NCI-H1694 (cell line): ENCODE results near the gene APOL2.
"Not testable (repeated sequence)": the region's sequence is repeated elsewhere in the genome, so short reads cannot be mapped to it uniquely, and the experiment has no call there.

Experiments used
- DNase-seq: peaks from one replicate; lab custom pipeline; 2025; lab: John Stamatoyannopoulos, UW

APOL2 gene

DNA sequence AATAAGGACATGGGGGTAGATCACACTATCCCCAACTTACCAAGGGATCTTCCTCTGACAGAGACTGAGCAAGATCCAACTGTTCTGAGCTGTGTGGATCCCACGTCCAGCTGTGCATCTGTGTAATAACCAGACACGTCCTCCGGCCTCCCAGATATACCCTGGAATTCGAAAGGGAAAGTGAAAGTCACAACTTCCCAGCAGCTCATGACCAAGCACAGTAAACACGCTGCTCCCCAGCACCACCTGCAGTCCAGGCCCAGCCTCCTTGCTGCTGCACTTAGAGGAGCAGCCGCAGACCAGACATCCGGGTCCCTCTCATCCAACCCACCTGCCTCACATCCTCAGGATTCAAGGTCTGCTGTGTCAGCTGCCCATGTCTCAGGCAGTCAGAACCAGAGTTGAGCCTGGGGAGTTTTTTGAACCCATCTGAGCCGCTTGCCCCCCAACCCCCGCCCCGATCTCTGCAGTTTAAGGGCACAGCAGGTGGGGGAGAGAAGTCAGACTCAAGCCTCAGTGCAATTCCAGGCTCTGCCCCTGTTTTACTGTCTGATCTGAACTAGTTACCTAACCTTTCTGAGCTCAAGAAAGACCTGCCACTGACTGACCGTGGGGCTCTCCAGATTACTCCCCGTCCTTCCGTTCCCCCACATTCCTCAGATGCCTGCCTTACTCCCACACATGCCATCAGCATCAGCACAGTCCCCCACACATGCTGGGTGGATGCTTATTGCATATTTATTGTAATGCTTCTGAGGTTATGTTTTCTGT lies at the start of gene APOL2:
Gene APOL2, minus strand, starts transcription at position 127 of the 771 bp plus-strand sequence. CDS start 6,365 bp downstream, outside the sequence.
- DNase-seq: peak; percentile 80

DNA sequence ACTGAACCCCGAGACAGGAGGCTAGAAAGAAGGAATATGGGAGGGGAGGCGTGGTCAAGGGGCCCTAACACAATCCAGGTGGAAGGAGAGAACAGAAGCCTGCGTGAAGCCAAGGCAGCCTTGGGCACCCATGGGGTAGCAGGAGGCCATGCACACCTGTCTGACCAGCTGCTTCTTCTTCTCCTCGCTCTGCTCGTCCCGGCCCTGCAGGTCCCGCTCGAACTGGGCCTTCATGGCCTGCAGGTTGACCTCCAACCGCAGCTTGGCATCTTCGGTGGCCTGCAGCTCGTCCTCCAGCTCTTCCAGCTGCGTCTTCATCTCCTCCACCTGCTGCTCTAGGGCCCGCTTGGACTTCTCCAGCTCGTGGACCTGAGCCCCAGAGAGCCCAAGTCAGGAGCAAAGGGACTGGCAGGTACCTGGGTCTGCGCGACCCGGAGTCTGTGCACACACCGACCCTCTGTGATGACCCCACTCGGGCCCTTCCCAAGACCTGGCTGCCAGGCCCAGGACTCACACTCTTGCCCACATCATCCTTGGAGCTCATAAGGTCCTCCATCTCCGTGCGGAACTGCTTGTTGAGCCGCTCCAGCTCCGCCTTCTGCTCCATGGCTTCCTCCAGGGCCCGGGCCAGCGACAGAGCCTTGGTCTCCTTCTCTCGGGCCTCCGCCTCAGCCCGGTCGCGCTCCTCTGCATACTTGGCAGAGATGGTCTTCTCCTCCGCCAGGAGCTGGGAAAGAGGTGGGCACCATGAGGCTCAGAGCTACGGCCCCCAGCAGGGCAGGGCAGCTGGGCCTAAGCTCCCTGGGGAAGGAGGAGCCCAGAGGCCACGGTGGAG lies 49.5 kb upstream of the APOL2 start:
- no peak for DNase-seq

DNA sequence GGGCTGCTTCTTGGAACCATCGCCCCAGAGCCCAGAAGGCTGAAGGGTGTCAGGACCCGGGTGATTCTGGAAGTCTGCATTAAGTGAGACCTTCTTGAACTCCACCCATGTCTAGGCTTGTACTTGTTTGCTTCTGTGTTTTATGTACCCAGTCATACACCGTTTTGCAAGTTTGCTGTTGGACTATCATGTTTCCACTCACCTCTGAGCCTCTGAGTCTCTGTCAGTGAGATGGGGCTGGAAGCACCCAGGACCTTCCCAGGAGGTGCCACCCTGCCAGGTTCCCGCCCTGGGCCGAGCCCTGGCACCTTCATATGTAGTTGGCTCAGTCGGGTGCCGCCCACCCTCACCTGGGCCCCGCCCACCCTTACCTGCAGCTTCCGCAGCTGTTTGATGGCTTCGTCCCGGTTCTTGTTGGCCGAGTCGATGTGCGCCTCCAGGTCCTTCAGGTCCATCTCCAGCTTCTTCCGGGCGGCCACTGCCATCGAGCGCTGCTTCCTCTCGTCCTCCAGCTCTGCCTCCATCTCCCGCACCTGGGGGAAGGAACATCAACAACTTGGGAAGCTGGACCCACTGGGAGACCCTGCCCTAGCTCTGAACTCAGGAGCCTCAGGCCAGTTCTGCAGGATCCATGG lies 48.7 kb upstream of the APOL2 start:
- DNase-seq: no peak

DNA sequence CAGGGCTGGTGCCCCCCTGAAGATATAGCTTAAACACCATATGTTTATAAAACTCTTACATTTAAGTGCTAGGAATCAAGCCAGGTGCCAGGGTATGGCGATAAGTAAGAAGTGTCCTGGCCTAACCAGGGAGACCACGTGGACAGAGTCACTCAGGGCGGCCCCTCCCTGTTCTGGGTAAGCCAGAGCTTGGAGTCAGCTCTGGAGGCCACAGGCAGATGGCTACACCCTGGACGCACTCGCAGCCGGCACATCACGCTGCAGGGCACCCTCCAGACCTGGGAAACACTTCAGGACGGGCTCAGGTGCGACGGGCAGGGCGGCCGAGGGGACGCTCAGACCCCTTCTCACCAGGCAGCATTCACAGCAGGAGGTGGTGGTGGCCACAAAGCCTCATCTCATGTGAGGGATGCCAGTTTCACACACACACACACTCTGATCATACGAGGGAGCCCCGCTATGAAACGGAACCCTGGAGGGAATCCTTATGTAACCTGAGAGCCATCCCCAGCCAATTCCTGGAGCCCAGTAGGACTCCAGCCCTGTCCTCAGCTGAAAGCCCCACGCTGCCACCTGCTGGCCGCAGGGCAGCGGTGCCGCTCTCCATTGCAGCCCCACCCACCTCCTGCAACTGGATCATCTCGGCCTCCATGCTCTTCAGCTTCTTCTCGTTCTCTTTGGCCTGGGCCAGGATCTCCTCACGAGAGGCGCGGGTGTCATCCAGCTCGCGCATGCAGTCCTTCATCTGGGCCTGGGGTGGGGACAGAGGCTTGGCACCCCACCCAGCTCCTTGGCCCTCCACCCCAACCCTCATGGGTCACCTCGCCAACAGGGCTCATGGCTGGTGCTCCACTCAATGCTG lies 47.0 kb upstream of the APOL2 start:
- DNase-seq: peak; percentile 63

GRCh38 chr22:36285545-36285944 lies 46.2 kb upstream of the APOL2 start:
- no peak for DNase-seq

GRCh38 chr22:36285017-36285416 lies 45.7 kb upstream of the APOL2 start:
- no peak for DNase-seq

DNA sequence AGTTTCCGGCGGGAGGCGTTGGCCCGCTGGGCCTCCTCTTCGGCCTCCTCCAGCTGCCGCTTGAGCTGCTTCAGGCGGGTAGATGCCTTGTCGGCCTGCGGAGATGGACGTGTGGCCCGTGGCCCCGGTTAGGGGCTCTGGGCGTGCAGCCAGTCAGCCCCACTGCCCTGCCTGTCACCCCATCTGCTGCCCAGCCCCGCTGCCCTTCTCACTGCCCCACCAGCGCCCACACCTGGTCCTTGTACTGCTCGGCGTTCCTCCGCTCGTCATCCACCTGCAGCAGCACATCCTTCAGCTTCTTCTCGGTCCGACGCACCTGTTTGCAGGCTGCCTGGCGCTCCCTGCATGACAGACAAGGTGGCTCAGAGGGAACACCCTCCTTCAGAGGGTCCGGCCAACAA lies 44.8 kb upstream of the APOL2 start:
- no peak for DNase-seq

DNA sequence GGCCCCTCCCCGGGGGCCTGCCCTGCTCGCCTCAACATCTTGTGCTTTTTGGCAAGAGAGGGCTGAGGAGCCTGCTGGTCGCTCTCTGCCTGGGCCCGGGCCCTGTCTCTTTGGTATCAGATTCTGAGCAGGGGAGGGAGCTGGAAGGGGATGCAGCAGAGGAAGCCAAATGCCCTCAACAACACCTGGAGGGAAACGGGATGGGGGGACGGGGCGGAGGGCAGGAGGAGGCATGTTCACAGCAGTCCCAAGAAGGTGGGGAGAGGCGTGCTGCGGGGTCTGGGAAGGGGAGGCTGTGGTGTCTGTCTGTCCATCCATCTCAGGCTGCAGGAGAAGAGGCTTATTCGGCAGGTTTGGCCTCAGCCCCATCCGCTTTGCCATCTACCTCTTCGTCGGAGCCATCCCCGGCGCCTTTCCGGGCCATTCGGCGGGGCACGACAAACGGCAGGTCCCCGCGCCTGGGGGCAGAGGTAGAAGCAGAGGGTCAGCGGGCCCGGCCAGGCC lies 43.1 kb upstream of the APOL2 start:
- no peak for DNase-seq

- DNase-seq: no peak
Observed at GRCh38 chr22:36281781-36282327, 42.5 kb upstream of the APOL2 start.

DNA sequence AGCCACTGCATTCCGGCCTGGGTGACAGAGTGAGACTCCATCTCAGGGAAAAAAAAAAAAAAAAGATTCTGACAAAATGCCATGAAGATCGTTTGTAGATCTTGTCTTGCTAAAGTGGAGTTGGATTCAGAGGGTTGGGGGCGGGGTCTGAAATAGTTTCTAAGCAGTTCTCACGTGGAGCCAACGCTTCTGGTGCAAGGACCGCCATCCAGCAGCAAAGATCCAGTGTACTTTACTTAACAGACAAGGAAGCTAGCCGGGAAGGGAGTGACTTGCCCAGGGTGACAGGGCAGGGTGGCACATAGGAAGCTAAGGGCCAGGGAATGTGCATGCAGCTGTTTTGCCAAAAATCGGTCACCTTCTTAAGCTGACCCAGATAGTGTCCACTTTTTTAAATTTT lies 41.1 kb upstream of the APOL2 start:
- no peak for DNase-seq

- no peak for DNase-seq
Observed at GRCh38 chr22:36279219-36279666, 39.9 kb upstream of the APOL2 start.

DNA sequence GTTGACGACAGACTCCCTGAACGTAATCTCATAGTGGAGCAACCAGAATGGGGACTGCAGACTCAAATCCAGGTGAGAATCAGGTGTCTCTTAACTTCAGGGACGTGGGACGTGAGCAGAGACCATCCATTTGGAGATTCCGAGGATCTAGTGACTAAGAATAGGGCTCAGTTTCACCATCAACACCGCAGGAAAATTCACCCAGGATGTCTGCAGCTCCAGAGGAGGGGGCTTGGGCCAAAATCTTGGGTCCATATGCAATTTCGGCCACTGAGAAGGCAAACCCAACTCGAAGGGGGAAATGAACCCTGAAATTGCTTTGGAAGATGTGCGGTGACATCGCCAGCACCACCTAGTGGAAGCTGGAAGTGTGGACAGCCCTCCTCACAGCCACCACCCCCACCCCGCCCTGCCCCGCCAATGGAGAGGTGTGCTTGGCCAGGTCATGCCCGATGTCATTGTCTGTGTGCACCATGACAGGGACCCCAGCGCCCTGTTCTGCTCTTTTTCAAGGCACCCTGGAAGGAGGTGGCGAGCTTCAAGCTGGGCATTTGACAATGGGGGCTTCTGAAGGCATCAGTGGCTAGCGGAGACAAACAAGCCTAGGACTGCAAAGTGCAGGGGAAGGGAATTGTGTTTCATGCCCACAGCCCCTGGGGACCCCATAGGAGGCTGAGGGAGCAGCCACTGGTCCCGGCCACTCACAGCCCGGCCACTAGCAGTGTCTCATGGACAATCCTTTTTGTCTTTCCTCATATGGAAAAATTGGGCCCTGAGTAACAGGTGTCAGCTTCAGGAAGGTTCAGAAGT lies 38.4 kb upstream of the APOL2 start:
- DNase-seq: peak; percentile 1

DNA sequence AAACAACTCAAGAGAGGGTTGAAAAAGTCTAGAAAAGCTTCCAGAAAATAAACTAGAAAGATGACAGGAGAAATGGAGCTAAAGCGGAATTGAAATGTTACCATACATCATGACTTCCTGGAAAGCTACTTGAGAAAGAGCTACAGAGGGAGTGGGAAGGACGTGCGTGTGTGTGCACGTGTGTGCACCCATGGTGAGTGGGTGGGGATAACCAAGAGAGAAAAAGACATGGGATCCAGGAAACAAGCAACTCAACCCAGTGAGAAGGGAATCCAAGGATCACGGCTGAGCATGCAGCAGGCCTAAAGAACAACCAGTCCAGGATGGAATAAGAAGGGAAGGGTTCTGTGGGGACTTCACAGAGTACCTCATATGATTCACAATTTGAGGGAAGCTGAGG lies 35.2 kb upstream of the APOL2 start:
- DNase-seq: no peak

DNA sequence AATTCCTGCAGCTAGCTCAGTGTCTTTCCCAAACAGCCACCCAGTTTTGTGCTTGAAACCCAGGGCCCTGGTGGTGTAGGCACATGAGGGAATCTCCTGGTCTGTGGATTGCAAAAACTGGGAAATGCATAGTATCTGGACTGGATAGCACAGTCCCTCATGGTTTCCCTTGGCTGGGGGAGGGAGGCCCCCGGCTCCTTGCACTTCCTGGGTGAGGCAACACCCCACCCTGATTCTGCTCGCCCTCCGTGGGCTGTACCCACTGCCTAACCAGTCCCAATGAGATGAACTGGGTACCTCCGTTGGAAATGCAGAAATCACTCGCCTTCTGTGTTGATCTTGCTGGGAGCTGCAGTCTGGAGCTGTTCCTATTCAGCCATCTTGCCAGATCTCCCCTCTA lies 32.6 kb upstream of the APOL2 start:
- not testable (repeated sequence) for DNase-seq

DNA sequence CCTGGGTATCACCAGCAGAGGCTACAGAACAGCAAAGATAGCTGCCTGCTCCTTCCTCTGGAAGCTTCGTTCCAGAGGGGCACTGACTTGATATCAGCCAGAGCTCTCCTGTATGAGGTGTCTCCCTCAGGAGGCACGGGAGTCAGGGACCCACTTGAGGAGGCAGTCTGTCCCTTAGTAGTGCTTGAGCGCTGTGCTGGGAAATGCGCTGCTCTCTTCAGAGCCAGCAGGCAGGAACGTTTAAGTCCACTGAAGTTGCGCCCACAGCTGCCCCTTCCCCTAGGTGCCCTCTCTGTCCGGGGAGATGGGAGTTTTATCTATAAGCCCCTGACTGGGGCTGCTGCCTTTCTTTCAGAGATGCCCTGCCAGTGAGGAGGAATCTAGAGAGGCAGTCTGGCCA lies 31.9 kb upstream of the APOL2 start:
- not testable (repeated sequence) for DNase-seq

- DNase-seq: no peak
Observed at GRCh38 chr22:36267896-36268485, 28.7 kb upstream of the APOL2 start.

- no peak for DNase-seq
Observed at GRCh38 chr22:36267058-36267457, 27.7 kb upstream of the APOL2 start.

DNA sequence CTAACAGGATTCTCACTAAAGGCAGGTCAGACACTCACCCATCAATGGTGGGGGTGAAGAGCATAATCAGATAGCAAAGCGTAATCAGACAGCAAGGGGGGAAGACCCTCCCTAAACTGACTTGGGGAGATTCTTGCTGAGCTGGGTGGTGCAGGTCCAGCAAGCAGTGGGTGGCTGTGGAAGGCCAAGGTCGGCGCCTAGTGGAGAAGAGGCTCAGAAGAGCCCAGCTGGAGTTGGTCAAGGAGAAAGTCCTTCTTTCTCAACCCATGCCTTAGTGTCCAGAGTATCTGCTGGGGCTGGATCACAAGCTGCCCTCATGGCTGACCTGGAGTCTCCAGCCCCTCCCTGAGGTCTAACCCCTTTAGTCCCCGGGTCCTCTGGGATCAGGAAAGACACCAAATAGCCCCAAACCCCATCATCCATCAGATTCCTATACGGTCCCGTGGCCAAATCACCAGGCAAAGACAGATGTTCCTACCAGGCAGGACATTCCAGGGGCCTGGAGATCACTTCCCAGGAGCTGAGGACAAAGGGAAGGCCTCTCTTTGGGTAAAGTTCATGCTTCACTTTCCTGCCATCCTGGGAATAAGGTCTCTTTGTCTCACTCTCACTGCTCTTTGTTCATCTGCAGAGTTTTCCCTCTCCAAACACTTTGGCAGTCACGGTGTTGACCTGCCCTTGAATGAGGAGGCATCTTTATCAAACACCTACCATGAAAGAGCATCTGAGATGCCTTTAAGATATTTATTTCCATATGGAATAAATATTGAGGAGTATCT lies 24.7 kb upstream of the APOL2 start:
- DNase-seq: not testable (repeated sequence)

DNA sequence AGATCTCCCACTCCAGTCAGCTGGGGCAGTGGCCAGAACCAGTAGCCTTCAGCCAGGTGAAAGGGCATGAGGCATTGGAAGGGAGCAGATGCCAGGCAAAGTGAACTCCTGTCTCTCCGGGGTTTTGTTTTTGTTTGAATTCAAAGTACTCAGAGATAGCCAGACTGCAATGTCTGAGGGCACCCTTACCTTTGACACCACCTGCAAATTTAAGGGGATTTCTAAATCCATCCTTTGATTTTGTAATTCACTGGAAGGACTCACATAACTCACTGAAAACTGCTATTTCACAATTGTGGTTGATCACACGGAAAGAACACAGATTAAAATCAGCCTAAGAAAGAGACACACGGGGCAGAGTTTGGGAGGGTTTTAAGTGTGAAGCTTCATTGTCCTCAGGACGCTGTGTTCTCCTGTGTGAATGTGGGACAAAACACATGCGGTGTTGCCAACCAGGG lies 23.9 kb upstream of the APOL2 start:
- not testable (repeated sequence) for DNase-seq
